Cardiac fibroblast (primary cell): ENCODE data around the gene POC1A.

ENCODE experiments used
- DNase-seq, 2 donors: peaks; one replicate each; pipeline versions ENCODE4 v3.0.0 to v3.0.0-alpha.2; 2010; ENCODE audit warnings: low read depth in 2 of 2
- H3K4me3 ChIP-seq, 2 donors: replicated peaks in 1 of 2; 1 replicate in 1 of 2; 2 replicates in 1 of 2; pipeline ENCODE4 v1.5.1; 2011; ENCODE audit warnings: low read depth in 2 of 2, low read length in 2 of 2, mild to moderate bottlenecking in 2 of 2, moderate library complexity in 1 of 2
- TF ChIP-seq, protein P1 (sequence below): IDR thresholded peaks from one replicate; pipeline ENCODE4 v1.5.1; 2011; ENCODE audit warnings: low read depth, mild to moderate bottlenecking, low read length, inconsistent platforms

Gene POC1A

DNA sequence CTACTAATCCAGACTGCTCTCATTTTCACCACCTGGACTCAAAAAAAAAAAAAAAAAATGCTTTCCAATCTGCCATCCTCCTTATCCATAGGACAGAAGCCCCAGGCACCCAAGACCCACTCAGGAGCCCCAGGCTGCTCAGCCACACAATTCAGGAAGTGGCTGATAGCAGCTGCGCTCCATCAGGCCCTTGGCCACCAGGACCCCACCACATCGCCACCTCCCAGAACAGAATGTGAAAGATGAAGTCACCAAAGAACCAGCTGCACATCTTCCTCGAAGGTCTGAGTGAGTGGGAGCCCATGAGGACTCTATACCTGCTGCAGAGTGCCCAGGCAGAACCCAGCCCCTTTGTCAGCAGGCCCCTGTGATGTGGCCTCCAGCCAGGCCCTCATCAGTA is 19.5 kb downstream of the POC1A start:
- DNase-seq, result no peak
- TF ChIP-seq, protein P1, sequence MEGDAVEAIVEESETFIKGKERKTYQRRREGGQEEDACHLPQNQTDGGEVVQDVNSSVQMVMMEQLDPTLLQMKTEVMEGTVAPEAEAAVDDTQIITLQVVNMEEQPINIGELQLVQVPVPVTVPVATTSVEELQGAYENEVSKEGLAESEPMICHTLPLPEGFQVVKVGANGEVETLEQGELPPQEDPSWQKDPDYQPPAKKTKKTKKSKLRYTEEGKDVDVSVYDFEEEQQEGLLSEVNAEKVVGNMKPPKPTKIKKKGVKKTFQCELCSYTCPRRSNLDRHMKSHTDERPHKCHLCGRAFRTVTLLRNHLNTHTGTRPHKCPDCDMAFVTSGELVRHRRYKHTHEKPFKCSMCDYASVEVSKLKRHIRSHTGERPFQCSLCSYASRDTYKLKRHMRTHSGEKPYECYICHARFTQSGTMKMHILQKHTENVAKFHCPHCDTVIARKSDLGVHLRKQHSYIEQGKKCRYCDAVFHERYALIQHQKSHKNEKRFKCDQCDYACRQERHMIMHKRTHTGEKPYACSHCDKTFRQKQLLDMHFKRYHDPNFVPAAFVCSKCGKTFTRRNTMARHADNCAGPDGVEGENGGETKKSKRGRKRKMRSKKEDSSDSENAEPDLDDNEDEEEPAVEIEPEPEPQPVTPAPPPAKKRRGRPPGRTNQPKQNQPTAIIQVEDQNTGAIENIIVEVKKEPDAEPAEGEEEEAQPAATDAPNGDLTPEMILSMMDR, result no peak
- H3K4me3 ChIP-seq, result no peak overlapping the region

DNA sequence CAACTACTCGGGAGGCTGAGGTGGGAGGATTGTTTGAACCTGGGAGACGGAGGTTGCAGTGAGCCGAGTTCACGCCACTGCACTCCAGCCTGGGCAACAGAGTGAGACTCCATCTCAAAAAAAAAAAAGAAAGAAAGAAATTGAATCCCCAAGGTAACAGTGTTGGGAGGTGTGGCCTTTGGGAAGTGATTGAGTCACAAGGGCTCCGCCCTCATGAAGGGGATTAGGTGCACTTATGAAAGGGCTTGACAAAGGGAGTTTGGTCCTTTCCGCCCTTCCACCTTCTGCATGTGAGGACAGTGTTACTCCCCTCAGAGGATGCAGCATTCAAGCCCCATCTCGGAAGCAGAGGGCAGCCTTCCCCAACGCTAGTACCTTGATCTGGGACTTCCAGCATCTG is 21.3 kb downstream of the POC1A start:
- no peak overlapping the region for H3K4me3 ChIP-seq
- no peak for DNase-seq
- TF ChIP-seq, protein P1, result no peak

DNA sequence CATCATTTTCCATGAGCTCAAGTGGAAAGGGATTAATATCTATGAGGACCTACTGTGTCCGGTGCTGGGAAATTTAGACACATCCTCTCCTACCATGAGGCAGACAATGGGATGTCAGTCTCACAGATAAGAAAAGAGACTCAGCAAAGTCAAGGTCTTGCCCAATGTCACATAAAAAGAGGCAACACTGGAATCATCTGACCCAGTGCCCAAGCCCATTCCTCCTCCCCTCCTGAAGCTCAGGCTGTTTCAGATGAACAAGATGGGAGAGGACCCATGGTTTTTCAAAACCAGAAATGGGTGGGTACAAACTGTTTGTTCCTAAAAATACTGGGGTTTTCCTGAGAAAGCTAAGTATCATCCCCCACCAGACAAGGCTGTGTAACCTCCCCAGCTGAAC is 22.2 kb downstream of the POC1A start:
- H3K4me3 ChIP-seq, result no peak overlapping the region
- no peak for DNase-seq
- TF ChIP-seq, protein P1, result no peak

DNA sequence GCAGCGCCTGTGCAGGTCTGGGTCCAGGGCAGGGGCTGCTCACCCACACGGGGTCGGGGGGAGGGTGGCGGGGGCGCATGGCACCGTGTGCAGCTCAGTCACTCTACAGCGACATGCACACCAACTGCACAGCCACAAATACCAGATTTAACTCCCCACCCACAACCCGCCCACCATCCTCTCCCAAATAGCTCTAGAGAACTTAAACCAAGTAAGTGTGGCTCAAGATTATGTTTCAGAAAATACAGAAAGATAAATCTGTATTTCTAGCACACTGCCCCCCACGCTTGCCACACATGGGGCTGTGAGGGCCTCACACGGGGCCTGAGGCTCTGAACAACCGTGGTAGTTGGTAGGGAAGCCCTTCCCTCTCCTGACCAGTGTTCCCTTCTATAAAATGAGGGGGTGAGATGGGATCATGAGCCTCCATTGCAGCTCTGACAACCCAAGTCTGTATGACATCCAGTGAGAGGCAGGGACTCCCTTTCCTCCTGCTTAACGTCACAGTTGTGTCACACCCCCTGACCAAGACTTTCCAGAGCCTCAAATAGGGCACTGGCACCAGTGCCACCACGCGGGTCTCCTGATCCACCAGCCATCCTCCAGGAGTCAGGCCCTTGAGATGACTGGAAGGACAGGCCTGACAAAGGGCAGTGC is 23.1 kb downstream of the POC1A start:
- H3K4me3 ChIP-seq, result no peak overlapping the region
- TF ChIP-seq, protein P1, result no peak
- no peak for DNase-seq

DNA sequence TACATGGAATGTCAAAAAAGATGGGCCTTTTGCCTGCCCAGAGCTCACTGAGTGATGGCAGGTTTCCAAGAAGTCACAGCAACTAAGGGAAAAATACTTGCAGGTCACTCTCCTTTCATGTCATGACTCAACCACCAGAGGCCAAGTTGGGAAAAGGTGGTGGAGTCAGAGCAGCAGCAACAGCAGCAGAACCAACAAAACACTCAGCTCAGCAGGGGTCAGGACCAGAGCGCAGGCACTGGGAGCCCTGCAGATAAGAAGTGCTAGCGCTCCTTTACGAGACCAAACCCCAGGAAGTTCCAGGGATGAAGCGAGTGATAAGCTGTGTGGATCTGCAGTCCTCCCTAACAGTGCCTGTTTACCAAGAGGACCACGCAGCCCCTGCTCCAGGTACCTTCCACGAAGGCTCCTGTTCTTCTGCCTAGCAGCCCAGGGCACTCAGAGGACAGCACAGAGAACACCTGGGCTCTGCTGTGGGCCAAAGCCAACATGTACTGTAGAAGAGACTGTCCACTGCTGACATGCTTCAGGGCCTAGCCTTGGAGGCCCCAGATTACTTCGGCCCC is 26.0 kb downstream of the POC1A start:
- H3K4me3 ChIP-seq, result no peak overlapping the region
- DNase-seq, result peak; percentile 71 to 82
- TF ChIP-seq, protein P1, result no peak

DNA sequence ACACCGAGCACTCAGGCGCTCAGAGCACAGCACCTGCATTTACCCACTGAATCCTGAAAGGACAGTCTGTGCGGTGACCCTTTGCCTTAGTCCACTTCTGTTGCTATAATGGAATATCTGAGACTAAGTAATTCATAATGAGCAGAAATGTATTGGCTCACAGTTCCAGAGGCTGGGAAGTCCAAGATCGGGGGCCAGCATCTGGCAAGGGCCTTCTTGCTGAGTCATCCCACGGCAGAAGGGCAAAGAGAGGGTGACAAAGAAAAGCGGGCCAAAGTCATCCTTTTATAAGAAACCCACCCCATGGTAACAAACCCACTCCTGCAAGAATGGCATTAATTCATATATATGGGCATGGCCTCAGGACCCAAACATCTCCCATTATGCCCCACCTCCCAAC is 27.7 kb downstream of the POC1A start:
- TF ChIP-seq, protein P1, result no peak
- no peak for DNase-seq
- no peak overlapping the region for H3K4me3 ChIP-seq

DNA sequence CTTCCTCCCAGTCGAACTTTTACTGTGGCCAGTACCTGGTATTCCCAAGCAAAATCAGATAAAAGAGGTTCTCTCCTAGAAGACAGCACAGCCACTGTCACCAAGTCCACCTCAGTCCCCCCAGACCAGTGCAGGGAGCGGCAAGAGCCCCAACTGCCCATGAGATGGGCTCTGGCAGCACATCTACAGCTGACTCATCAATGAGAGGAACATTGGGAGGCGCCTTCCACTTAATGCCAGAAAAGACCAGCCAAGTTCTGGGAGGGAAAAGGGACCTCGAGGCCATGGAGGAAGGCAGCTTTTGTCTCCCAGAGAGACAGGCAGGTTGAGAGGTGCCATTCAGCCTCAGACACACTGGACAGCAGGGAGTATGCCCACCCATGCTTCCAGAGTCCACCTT is 28.2 kb downstream of the POC1A start:
- TF ChIP-seq, protein P1, result no peak
- H3K4me3 ChIP-seq, result no peak overlapping the region
- DNase-seq, result peak; percentile 11 to 17
